ENCODE measurements around the gene FAM13B.

The FAM13B gene

GRCh38 chr5:138032572-138033385 lies at the start of gene FAM13B:
TSS of gene FAM13B (minus strand) at chr5:138033079. CDS start at chr5:138019111, 13,968 bp downstream.
- Histone ChIP-seq H3K9me3 (ENCODE audit: insufficient read depth, low read length, severe bottlenecking) (no peaks in the 10 kb centered on the region), H3K79me2 (ENCODE audit: insufficient read depth, low read length) (peaks cover 59% of the 10 kb centered on the region), H4K20me1 (ENCODE audit: insufficient read depth, low read length) (peaks cover 46% of the 10 kb centered on the region), H3K36me3 (ENCODE audit: insufficient read depth, low read length) (peaks cover 2% of the 10 kb centered on the region; the same call in 1 of the 2 replicates), H3K9ac (ENCODE audit: low read depth, low read length) (peak within 1 kb of the TSS; percentile 100), H3K4me2 (ENCODE audit: insufficient read depth, low read length) (peak within 1 kb of the TSS; percentile 97), H3K4me3 (ENCODE audit: low read depth in 1 of 2, low read length in 2 of 2) (peak within 1 kb of the TSS; percentile 91 to 94), H3K27me3 (ENCODE audit: insufficient read depth, low read length, poor library complexity) (no peaks in the 10 kb centered on the region), H2AFZ (ENCODE audit: low read depth, low read length) (peak within 1 kb of the TSS; percentile 98), H3K27ac (ENCODE audit: low read length) (peak within 1 kb of the TSS; percentile 98), H3K4me1 (ENCODE audit: insufficient read depth, low read length) (peaks cover 53% of the 10 kb centered on the region)
- TF ChIP-seq EZH2 (IDR thresholded peaks at IDR 0.05; ENCODE audit: borderline replicate concordance, low read depth, low read length, severe bottlenecking) (no peak), CTCF (IDR thresholded peaks at IDR 0.05; ENCODE audit: borderline replicate concordance, extremely low read depth, low read length, poor library complexity, severe bottlenecking) (no peak)
- peak; percentile 82 for DNase-seq
- ATAC-seq (ENCODE audit: insufficient read depth, low read depth), result peak; percentile 81

- H4K20me1 ChIP-seq (ENCODE audit: insufficient read depth, low read length), result no peaks in the 10 kb centered on the region
- no peak for ATAC-seq (ENCODE audit: insufficient read depth, low read depth)
These were observed 49.2 kb upstream of the FAM13B start for GRCh38 chr5:138082033-138082432.

GRCh38 chr5:138078006-138078643 lies 45.2 kb upstream of the FAM13B start:
- TF ChIP-seq CTCF (IDR thresholded peaks at IDR 0.05; ENCODE audit: borderline replicate concordance, extremely low read depth, low read length, poor library complexity, severe bottlenecking) (no peak), EZH2 (IDR thresholded peaks at IDR 0.05; ENCODE audit: borderline replicate concordance, low read depth, low read length, severe bottlenecking) (no peak)
- H3K4me1 ChIP-seq (ENCODE audit: insufficient read depth, low read length), result peaks cover 24% of the 10 kb centered on the region
- no peak overlapping the region for H3K4me2 ChIP-seq (ENCODE audit: insufficient read depth, low read length)
- H3K27ac ChIP-seq (ENCODE audit: low read length), result no peak overlapping the region
- ATAC-seq (ENCODE audit: insufficient read depth, low read depth), result no peak
- H4K20me1 ChIP-seq (ENCODE audit: insufficient read depth, low read length), result no peaks in the 10 kb centered on the region
- DNase-seq, result no peak
- no peaks in the 10 kb centered on the region for H3K36me3 ChIP-seq (ENCODE audit: insufficient read depth, low read length)
- H2AFZ ChIP-seq (ENCODE audit: low read depth, low read length), result peak overlapping the region; percentile 32; the same call in 1 of the 2 replicates
- no peak overlapping the region for H3K4me3 ChIP-seq (ENCODE audit: low read depth in 1 of 2, low read length in 2 of 2)
- H3K9me3 ChIP-seq (ENCODE audit: insufficient read depth, low read length, severe bottlenecking), result no peaks in the 10 kb centered on the region
- H3K27me3 ChIP-seq (ENCODE audit: insufficient read depth, low read length, poor library complexity), result no peaks in the 10 kb centered on the region
- H3K79me2 ChIP-seq (ENCODE audit: insufficient read depth, low read length), result no peaks in the 10 kb centered on the region
- no peak overlapping the region for H3K9ac ChIP-seq (ENCODE audit: low read depth, low read length)

More at GRCh38 chr5:138082033-138082432, 49.2 kb upstream of the FAM13B start:
- Histone ChIP-seq H2AFZ (ENCODE audit: low read depth, low read length) (peak overlapping the region; percentile 86), H3K9ac (ENCODE audit: low read depth, low read length) (peak overlapping the region; percentile 67), H3K27ac (ENCODE audit: low read length) (peak overlapping the region; percentile 90), H3K4me2 (ENCODE audit: insufficient read depth, low read length) (peak overlapping the region; percentile 75), H3K79me2 (ENCODE audit: insufficient read depth, low read length) (no peaks in the 10 kb centered on the region), H3K9me3 (ENCODE audit: insufficient read depth, low read length, severe bottlenecking) (no peaks in the 10 kb centered on the region), H3K36me3 (ENCODE audit: insufficient read depth, low read length) (no peaks in the 10 kb centered on the region), H3K4me1 (ENCODE audit: insufficient read depth, low read length) (peaks cover 24% of the 10 kb centered on the region), H3K27me3 (ENCODE audit: insufficient read depth, low read length, poor library complexity) (no peaks in the 10 kb centered on the region), H3K4me3 (ENCODE audit: low read depth in 1 of 2, low read length in 2 of 2) (no peak overlapping the region)
- DNase-seq, result peak; percentile 26
- TF ChIP-seq EZH2 (IDR thresholded peaks at IDR 0.05; ENCODE audit: borderline replicate concordance, low read depth, low read length, severe bottlenecking), result no peak
- peak; percentile 56 for TF ChIP-seq CTCF (IDR thresholded peaks at IDR 0.05; ENCODE audit: borderline replicate concordance, extremely low read depth, low read length, poor library complexity, severe bottlenecking)

Data from DND-41 (cell line).